ENCODE results near the gene C2orf68. TPM values are rescaled to one million over a fixed set of nuclear protein-coding genes. Genes with fewer than 3 reads are reported as not detected.
"Not testable (repeated sequence)": the region's sequence is repeated elsewhere in the genome, so short reads cannot be mapped to it uniquely, and the experiment has no call there.

C2orf68 gene
- total RNA-seq: 5.8 and 9.3 TPM in 2 replicates

DNA sequence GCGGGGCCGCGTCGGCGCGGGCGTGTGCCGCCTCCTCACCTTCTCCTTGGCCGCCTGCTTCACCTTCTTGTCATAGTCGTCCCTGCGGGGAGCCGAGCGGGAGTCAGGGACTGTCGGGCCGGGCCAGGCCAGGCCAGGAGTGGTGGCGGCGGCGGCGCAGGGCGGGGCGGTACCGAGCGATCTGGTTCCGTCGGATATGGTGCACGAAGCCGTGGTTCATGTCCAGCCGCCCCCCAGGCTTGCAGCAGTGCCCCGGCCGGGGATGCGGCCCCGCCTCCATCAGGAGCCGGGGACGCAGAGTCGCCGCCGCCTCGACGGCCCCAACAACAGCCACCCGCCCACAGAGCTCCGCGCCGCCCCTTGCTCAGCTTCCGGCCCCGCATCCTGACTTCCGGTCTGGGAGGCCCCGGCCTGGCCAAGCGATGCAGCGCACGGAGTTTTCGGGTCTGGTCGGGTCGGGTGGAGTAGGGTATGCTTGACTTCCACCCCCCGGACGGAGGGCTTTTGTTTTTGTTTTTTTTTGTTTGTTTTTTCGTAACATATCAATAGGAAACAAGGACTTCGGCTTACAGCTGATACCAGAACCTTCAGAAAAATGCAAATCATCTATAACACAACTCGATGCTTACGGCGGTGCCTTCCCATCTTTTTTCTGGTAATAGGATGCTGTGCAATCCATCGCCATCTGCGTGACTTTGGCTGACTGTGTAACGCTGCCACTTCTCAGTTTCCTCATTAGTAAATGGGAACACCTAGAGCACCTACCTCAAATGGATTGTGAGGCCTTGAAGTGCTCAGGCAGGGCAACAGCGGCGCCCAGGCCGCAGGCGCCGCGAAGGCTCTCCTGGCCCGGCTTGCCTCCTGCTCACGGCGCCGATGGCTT, at the start of gene C2orf68:
Gene C2orf68, minus strand, starts transcription at position 362 of the 883 bp plus-strand sequence. Its CDS starts 82 bp downstream, at position 280.
- no peak for DNase-seq (ENCODE audit: extremely low read depth, low read depth, low spot score)

GRCh38 chr2:85661139-85661858, 49.4 kb upstream of the C2orf68 start:
- DNase-seq (ENCODE audit: extremely low read depth, low read depth, low spot score): no peak

- no peak for DNase-seq (ENCODE audit: extremely low read depth, low read depth, low spot score)
Observed at GRCh38 chr2:85660725-85661124, 48.9 kb upstream of the C2orf68 start.

GRCh38 chr2:85660301-85660700, 48.4 kb upstream of the C2orf68 start:
- DNase-seq (ENCODE audit: extremely low read depth, low read depth, low spot score): not testable (repeated sequence)

DNA sequence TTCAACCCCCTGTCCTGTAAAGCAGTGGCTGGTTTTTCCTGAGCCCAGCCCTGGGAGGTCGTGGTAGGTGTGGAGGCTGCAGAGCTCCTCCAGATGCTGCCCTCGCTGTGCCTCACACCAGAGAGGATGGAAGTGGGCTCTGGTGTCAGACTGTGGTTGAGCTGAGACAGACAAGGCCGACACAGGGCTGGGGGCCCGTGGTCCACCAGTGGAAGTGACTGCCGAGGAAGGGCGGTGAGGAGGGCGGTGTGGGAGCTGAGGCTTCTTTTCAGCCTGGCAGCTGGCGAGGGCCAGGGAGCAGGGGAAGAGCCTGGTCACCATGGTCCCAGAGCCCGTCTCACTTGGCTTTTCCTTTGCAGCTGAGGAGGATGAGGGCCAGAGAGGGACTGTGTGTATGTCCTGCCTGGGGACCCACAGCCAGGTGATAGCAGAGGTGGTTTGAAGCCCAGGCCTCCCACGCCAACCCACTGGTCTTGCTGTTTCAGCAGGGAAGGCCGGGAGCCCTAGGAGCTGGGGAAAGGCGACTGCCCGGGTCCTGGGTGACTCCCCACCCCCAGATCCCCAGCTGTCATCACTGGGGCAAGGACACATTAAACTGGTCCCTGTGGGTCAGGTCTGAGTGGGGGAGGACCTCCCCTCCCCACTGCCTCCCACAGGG, 47.6 kb upstream of the C2orf68 start:
- no peak for DNase-seq (ENCODE audit: extremely low read depth, low read depth, low spot score)

DNA sequence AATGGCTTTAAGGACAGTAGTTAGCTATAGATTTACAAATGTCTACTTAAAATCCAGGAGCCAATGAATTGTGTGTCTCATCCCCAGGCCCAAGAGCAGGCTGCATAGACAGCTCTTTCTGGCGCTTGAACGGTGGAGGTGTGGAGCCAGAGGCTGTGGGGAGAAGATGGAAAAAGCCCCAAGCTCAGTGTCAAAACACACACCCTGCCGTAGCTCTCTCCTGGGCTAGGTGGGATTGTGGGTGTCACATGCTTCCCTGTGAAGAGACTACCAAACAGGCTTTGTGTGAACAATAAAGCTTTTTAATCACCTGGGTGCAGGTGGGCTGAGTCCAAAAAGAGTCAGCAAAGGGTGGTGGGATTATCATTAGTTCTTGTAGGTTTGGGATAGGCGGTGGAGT, 45.5 kb upstream of the C2orf68 start:
- not testable (repeated sequence) for DNase-seq (ENCODE audit: extremely low read depth, low read depth, low spot score)

DNA sequence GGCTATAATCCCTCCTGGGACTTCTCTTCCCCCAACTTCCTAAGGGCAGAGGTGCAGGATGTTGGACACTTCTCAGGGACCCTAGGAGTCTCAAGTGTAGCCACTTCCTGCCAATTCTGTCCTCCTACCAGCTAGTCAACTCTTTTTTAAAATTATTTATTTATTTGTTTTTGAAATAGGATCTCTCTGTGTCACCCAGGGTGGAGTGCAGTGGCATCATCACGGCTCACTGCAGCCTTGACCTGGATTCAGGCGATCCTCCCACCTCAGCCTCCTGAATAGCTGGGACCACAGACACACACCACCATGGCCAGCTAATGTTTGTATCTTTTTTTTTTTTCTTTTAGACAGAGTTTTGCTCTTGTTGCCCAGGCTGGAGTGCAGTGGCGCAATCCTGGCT, 44.6 kb upstream of the C2orf68 start:
- DNase-seq (ENCODE audit: extremely low read depth, low read depth, low spot score): no peak

GRCh38 chr2:85655961-85656417, 44.1 kb upstream of the C2orf68 start:
- DNase-seq (ENCODE audit: extremely low read depth, low read depth, low spot score): no peak

GRCh38 chr2:85653996-85654395, 42.1 kb upstream of the C2orf68 start:
- no peak for DNase-seq (ENCODE audit: extremely low read depth, low read depth, low spot score)

DNA sequence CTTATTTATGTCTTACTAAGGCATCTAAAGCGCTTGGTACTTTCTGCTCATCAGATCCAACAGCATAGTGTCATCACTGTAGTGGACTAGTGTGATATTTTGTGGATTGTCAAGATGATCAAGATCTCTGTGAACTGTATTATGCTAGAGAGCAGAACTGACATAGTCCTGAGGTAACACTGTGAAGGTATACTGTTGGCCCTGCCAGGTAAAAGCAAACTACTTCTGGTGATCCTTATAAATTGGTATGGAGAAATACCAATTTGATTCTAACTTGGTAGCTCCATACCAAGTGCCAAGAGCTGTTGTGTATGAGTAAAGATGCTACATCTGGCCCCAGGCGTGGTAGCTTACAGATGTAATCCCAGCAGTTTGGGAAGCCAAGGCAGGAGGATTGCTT, 40.2 kb upstream of the C2orf68 start:
- DNase-seq (ENCODE audit: extremely low read depth, low read depth, low spot score): no peak

DNA sequence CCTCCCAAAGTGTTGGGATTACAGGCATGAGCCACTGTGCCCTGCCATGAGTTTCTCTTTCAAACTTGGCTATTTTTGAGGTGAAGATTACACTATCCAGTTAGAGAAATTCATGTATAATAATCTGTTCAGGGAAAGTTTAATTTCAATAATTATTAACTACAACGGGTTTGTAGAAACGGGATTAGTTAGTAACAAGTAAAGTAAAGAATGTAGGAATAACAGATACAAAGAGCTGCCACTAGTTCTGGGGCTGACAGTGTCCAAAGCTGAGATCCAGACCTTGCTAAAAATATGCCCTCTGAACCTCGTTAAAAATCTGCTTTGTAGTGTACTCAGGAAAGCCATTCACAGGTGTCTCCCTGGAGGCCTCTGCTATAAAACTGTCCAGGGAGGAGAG, 39.2 kb upstream of the C2orf68 start:
- DNase-seq (ENCODE audit: extremely low read depth, low read depth, low spot score): no peak

DNA sequence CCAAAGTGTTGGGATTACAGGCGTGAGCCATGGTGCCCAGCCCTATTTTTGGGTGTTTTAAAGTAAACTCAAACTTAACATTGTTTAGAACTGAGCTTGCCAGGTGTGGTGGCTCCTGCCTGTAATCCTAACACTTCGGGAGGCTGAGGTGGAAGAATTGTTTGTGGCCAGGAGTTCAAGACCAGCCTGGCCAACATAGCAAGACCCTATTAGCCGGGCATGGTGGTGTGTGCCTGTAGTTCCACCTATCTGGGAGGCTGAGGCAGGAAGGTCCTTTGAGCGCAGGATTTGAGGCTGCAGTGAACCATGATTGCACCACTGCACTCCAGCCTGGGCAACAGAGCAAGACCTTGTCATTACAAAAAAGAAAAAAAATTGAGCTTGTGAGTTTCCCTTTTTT, 38.6 kb upstream of the C2orf68 start:
- DNase-seq (ENCODE audit: extremely low read depth, low read depth, low spot score): no peak

DNA sequence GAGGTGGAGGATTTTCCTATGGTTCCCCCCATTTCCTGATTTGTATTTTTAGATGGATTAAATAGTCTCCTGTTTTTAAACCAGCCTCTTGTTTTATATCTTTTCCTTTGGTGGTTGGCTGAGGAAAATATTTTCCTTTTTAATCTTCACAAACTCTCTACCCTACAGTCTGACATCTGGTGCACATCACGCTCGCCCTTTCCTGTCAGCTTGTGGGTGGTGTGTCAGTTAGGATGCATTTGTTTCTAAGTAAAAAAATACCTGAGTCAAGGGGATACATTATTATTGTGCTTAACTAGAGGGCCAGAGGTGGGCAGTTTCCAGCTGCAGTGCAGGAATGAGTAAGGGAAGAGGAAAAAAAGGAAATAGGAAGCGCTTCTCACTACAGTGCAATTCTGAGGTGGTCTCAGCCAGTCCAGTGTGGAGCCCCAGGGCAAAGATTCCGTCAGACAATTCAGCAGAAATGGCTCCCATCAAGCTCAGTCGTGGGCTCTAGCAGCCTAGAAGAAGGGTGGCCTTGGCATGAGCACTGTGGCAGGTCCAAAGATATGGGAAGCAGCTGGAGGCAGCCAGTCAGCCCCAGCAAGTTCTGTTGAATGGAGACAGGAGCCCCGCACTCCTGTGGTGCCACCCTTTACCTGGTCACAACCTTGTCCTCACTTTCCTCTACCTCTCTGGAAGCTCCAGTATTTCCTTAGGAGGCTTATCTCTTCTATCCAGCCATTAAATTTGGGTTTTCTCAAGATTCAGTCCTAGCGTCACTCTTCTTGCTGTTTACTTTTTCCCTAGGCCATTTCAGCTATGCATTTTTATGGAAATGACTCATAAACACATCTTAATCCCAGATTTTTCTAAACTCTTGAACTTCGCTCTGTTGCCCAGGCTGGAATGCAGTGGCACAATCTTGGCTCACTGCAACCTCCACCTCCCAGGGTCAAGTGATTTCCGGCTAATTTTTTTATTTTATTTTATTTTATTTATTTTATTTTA, 37.6 kb upstream of the C2orf68 start:
- DNase-seq (ENCODE audit: extremely low read depth, low read depth, low spot score): no peak

DNA sequence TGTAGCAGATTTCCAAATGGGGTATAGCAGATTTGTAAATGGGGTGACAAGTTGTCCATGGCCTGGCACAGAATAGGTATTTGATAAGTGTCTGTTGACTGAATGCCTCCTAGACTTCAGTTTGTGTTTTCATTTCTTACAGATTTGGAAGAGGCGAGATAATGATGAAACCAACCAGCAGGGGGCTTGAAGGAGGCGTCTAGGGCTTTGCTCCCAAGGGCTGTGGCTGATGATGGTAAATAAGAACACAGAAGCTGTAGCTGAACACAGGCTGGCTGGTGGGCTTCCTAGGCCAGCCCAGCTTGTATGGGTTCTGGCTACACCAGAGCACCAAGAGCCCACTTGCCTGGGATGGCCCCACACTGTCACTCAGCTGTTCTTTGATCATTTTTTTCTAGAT, 36.8 kb upstream of the C2orf68 start:
- peak; percentile 20 for DNase-seq (ENCODE audit: extremely low read depth, low read depth, low spot score)

DNA sequence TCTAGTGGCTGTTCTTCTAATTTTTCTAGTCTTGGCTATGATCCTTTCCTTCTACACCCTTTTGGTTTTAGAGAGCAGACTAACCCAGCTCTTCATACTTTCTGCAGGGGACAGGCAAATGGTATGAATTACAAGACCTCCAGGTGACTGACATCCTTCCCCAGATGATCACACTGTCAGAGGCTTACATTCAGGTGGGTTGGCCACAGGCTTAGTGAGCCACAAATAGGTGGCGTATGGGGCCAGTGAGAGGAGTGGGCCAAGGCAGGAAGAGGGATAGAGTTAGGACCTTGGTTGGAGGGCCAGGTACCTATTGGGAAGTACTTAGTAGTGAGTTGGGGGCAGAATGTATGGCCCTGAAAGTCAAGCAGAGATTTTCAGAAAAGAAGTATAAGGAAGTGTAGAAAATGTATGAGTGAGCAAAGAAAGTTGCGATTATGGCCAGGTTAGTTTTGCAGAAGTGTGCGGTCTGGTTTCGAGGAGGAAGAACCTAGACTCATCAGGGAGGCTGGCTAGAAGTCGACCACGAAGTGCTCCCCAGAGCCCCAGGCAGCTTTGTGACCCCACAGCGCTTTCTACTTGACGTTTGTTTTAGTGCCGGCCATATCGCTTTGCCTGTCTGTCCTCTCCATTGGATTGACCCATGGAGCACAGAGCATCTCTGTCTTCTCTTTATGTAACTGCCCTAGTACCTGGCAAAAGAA, 36.1 kb upstream of the C2orf68 start:
- DNase-seq (ENCODE audit: extremely low read depth, low read depth, low spot score): no peak

DNA sequence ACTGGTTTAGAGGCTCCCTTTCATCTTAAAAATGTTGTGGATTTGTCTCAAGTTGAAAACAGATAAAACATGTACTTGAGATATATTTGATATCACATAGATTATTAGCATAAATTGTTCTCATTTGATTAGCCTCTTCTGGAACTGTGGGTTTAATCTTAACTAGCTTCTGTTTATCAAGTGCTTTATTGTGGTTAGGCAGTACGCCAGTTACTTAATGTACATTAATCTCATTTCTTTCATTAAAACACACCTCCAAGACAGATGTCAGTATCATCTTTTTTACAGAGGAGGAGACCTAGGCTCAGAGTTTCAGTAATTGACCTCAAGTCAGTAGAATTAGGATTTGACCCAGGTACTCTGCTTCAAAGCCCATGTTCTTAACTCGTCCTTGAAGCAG, 34.3 kb upstream of the C2orf68 start:
- no peak for DNase-seq (ENCODE audit: extremely low read depth, low read depth, low spot score)

DNA sequence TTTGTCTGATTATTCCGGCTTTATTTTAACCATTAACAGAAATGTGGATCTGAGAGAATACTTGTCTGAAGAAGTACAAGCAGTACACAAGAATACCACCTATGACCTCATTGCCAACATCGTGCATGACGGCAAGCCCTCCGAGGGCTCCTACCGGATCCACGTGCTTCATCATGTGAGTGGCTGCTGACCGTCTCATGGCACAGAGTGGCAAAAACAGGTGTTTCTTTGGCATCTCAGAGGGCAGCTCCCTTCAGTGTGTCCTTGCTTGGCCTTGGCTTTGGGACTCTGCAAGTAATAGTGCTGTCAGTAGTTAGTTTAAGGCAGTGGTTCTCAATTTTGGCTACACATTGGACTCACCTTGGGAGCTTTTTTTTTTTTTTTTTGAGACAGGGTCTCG, 33.0 kb upstream of the C2orf68 start:
- DNase-seq (ENCODE audit: extremely low read depth, low read depth, low spot score): no peak

- DNase-seq (ENCODE audit: extremely low read depth, low read depth, low spot score): no peak
Observed at GRCh38 chr2:85642725-85643124, 30.9 kb upstream of the C2orf68 start.

- no peak for DNase-seq (ENCODE audit: extremely low read depth, low read depth, low spot score)
Observed at GRCh38 chr2:85635636-85636035, 23.8 kb upstream of the C2orf68 start.

GRCh38 chr2:85635011-85635410, 23.1 kb upstream of the C2orf68 start:
- no peak for DNase-seq (ENCODE audit: extremely low read depth, low read depth, low spot score)
